SJCRH30 (cell line): ENCODE data around the gene ZNF831. TPM values are rescaled to one million over a fixed set of nuclear protein-coding genes. Genes with fewer than 3 reads are reported as not detected.

Source experiments
- DNase-seq, 2 experiments: peaks; one replicate each; pipeline ENCODE4 v3.0.0-alpha.2; 2015 to 2020
- H3K27ac ChIP-seq: fragments of 250-450 bp; sonication (Bioruptor Pico); 2 replicates; pipeline ENCODE4 v1.5.1; 2020; ENCODE audit warnings: mild to moderate bottlenecking, moderate library complexity
- H3K27me3 ChIP-seq: fragments of 250-450 bp; sonication (Bioruptor Pico); 2 replicates; pipeline ENCODE4 v1.5.1; 2020; ENCODE audit warnings: mild to moderate bottlenecking, moderate library complexity
- H3K36me3 ChIP-seq: fragments of 250-450 bp; sonication (Bioruptor Pico); 2 replicates; pipeline ENCODE4 v1.5.1; 2020; ENCODE audit warnings: mild to moderate bottlenecking, moderate library complexity
- H3K4me1 ChIP-seq: fragments of 250-450 bp; sonication (Bioruptor Pico); 2 replicates; pipeline ENCODE4 v1.5.1; 2020; ENCODE audit warnings: mild to moderate bottlenecking, moderate library complexity
- H3K4me3 ChIP-seq: fragments of 250-450 bp; sonication (Bioruptor Pico); 2 replicates; pipeline ENCODE4 v1.5.1; 2020; ENCODE audit warnings: mild to moderate bottlenecking, moderate library complexity
- H3K9me3 ChIP-seq: fragments of 250-450 bp; sonication (Bioruptor Pico); replicated peaks from 2 replicates; pipeline ENCODE4 v1.5.1; 2020; ENCODE audit warnings: mild to moderate bottlenecking, moderate library complexity
- total RNA-seq: library from RNA; depleted of rRNA; stranded (reverse); fragments of >200 nt; shearing (Covaris generic); gene quantifications from 2 replicates; pipeline ENCODE4 v1.2.3, GENCODE V29; 2014

The ZNF831 gene
- total RNA-seq, 1 experiment from 2014 or later, result 0.59 TPM

DNA sequence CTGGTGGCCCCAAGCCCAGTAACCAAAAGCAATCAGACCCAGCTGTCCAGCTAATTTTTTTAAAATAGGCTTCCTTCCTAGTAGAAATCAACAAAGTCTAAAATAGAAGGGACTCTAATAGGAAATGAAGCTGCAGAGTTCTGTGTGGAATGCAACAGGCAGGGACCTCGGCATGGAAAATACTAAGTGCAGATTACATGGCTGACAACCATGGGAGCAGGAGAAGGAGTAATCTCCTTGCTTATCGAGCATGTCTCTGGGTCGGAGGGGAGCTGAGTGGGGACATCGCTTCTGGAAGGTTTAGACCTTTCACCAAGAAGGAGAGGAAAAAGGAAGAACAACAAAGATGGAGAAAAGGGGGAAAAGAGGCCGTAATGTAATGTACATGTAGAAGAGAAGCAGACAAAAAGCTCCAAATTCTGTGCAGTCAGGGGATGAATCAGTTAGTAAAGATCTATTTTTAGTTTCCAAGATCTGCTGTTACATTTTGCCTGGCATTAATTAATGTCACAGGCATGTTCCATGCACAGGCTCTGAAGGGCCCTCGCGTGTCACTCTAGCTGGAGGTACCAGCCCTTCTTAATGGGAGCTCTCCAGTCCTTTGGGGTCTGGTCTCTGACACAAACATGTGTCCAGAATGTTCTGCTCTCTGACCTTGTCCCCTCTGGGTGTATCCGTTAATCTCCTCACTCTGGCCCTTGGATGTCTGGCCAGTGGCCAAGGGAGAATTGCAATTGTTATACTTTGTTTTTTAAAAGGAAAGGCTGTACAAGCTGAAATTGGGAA lies 16.6 kb upstream of the ZNF831 start:
- Histone ChIP-seq H3K9me3 (no peaks in the 10 kb centered on the region), H3K27me3 (no peaks in the 10 kb centered on the region; the same call in 1 of the 2 replicates), H3K36me3 (no peaks in the 10 kb centered on the region), H3K4me1 (peaks cover 13% of the 10 kb centered on the region), H3K27ac (no peak overlapping the region), H3K4me3 (no peak overlapping the region)
- no peak for DNase-seq

- H3K4me1 ChIP-seq, result peaks cover 13% of the 10 kb centered on the region
- no peaks in the 10 kb centered on the region for H3K9me3 ChIP-seq
- no peak overlapping the region for H3K27ac ChIP-seq
- no peak overlapping the region for H3K4me3 ChIP-seq
- H3K27me3 ChIP-seq, result no peaks in the 10 kb centered on the region; the same call in 1 of the 2 replicates
- H3K36me3 ChIP-seq, result no peaks in the 10 kb centered on the region
- DNase-seq, result no peak
Measured at GRCh38 chr20:59147586-59147985, 16.0 kb upstream of the ZNF831 start.

GRCh38 chr20:59148701-59149493 lies 14.7 kb upstream of the ZNF831 start:
- Histone ChIP-seq H3K4me3 (no peak overlapping the region), H3K9me3 (no peaks in the 10 kb centered on the region), H3K27ac (no peak overlapping the region), H3K4me1 (peaks cover 13% of the 10 kb centered on the region), H3K27me3 (peaks cover 1% of the 10 kb centered on the region; the same call in 1 of the 2 replicates), H3K36me3 (no peaks in the 10 kb centered on the region)
- DNase-seq, result peak; percentile 33 to 57

GRCh38 chr20:59149678-59150504 lies 13.7 kb upstream of the ZNF831 start:
- Histone ChIP-seq H3K4me1 (peaks cover 13% of the 10 kb centered on the region), H3K27me3 (peaks cover 3% of the 10 kb centered on the region), H3K27ac (no peak overlapping the region), H3K9me3 (no peaks in the 10 kb centered on the region), H3K4me3 (no peak overlapping the region), H3K36me3 (no peaks in the 10 kb centered on the region)
- peak; percentile 82 to 86 for DNase-seq

- H3K4me3 ChIP-seq, result no peak overlapping the region
- peaks cover 3% of the 10 kb centered on the region; the same call in 1 of the 2 replicates for H3K27me3 ChIP-seq
Measured at GRCh38 chr20:59150821-59151251, 12.8 kb upstream of the ZNF831 start.

GRCh38 chr20:59151391-59151790 lies 12.2 kb upstream of the ZNF831 start:
- DNase-seq, result no peak
- H3K4me1 ChIP-seq, result peaks cover 13% of the 10 kb centered on the region

More at GRCh38 chr20:59150821-59151251, 12.8 kb upstream of the ZNF831 start:
- Histone ChIP-seq H3K9me3 (no peaks in the 10 kb centered on the region), H3K4me1 (peaks cover 13% of the 10 kb centered on the region), H3K27ac (no peak overlapping the region), H3K36me3 (no peaks in the 10 kb centered on the region)
- DNase-seq, result no peak

DNA sequence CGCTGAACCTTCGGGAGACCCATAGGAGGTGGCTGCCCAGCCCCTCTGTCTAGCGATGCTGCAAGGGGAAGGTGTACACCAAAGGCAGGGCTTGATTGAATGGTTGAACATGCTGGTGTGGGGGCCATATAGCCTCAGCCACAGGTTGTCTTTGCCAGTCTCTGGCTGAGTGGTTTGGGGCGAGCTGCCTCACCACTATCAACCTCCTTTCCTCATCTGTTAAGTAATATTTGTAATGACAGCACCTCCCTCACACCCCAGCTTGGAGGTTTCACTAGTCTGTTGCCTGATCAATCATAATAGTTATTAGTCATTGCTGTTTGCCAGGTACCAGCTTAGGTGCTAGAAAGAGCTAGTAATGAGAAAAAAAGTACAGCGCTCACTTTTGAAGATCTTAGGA lies 11.8 kb upstream of the ZNF831 start:
- Histone ChIP-seq H3K4me3 (no peak overlapping the region), H3K36me3 (no peaks in the 10 kb centered on the region), H3K27ac (no peak overlapping the region), H3K4me1 (peaks cover 13% of the 10 kb centered on the region), H3K27me3 (peaks cover 3% of the 10 kb centered on the region; the same call in 1 of the 2 replicates), H3K9me3 (no peaks in the 10 kb centered on the region)
- no peak for DNase-seq

More at GRCh38 chr20:59151391-59151790, 12.2 kb upstream of the ZNF831 start:
- no peaks in the 10 kb centered on the region for H3K9me3 ChIP-seq
- H3K36me3 ChIP-seq, result no peaks in the 10 kb centered on the region
- no peak overlapping the region for H3K27ac ChIP-seq
- H3K4me3 ChIP-seq, result no peak overlapping the region
- peaks cover 3% of the 10 kb centered on the region; the same call in 1 of the 2 replicates for H3K27me3 ChIP-seq

DNA sequence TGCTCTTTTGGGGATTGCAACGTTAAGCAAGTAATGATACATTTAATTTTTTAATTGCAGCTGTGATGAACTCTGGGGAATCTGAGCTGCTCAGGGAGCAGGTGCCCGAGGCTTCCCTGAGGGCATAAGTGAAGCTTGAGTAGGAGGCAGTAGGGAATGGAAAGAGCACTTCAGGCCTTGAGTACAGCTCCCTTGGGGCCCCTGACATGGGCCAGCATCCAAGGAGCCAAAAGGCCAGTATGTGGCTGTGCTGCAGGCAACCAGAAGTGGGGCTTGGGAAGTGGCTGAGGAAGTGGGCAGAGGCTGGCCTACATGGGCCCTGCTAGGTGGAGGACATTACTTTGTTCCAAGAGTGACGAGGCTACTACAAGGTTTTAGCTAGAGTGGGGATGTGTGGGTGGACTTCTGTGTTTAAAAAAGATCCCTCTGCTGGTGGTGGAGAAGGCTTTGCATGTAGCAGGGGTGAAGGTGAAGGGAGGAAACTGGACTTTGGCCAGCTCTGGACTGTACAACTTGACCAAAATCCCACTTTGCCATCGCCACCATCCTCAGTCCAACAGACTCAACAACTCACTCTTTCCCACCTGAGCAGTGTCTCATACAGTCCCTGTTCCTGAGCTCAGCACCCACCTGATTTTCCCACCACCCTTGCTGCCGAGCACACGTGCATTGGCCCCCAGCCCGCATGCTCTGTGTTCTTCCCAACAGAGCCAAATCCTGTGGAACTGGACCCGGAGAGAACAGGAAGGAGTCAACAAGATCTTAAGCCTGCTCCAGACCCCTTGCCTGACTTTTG lies 10.9 kb upstream of the ZNF831 start:
- peaks cover 3% of the 10 kb centered on the region; the same call in 1 of the 2 replicates for H3K27me3 ChIP-seq
- no peak overlapping the region for H3K27ac ChIP-seq
- peak; percentile 32 to 64 for DNase-seq
- no peaks in the 10 kb centered on the region for H3K9me3 ChIP-seq
- H3K36me3 ChIP-seq, result no peaks in the 10 kb centered on the region
- peaks cover 13% of the 10 kb centered on the region for H3K4me1 ChIP-seq
- no peak overlapping the region for H3K4me3 ChIP-seq

- Histone ChIP-seq H3K4me3 (no peak overlapping the region), H3K36me3 (no peaks in the 10 kb centered on the region), H3K4me1 (peaks cover 13% of the 10 kb centered on the region), H3K27ac (no peak overlapping the region), H3K27me3 (peaks cover 3% of the 10 kb centered on the region; the same call in 1 of the 2 replicates), H3K9me3 (no peaks in the 10 kb centered on the region)
- DNase-seq, result no peak
Measured at GRCh38 chr20:59153355-59153681, 10.3 kb upstream of the ZNF831 start.

- Histone ChIP-seq H3K27ac (no peak overlapping the region), H3K4me3 (no peak overlapping the region)
Measured at GRCh38 chr20:59153832-59154231, 9.8 kb upstream of the ZNF831 start.

DNA sequence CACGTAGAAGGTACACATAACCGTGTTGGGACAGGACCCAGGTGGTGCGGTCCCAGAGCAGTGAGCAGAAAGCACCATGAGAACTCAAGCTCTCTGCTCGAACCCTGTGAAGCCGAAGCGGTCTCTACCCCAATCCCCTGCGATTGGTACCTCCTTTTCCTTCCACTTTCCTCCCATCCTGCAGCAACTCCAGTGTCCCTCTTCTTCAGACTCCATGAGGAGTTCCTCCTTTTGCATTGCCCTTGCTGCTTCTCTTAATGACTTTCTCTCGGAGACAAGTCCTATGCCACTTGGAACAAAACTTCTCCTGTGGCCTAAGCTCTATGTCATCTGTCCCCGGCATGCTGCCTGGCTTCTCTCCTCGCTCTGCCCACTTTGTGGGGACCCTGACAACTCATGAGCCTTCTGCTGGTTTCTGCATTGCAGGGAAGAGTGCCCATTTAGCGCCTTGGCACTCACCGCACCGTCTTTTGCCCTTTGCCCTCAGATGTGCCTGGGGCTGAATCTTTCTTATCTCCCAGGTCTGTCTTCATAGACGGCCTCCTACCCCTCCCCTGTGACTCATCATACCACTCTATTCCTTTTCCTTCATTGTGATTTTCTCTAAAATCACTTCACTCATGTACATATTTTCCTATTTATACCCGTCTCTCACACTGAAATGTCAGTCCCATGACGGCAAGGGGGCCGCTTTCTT lies 9.2 kb upstream of the ZNF831 start:
- Histone ChIP-seq H3K36me3 (no peaks in the 10 kb centered on the region), H3K4me3 (no peak overlapping the region), H3K27me3 (peaks cover 3% of the 10 kb centered on the region; the same call in 1 of the 2 replicates), H3K27ac (no peak overlapping the region), H3K4me1 (peaks cover 9% of the 10 kb centered on the region), H3K9me3 (no peaks in the 10 kb centered on the region)
- no peak for DNase-seq

More at GRCh38 chr20:59153832-59154231, 9.8 kb upstream of the ZNF831 start:
- Histone ChIP-seq H3K4me1 (peaks cover 13% of the 10 kb centered on the region), H3K27me3 (peaks cover 3% of the 10 kb centered on the region; the same call in 1 of the 2 replicates), H3K9me3 (no peaks in the 10 kb centered on the region), H3K36me3 (no peaks in the 10 kb centered on the region)
- no peak for DNase-seq

DNA sequence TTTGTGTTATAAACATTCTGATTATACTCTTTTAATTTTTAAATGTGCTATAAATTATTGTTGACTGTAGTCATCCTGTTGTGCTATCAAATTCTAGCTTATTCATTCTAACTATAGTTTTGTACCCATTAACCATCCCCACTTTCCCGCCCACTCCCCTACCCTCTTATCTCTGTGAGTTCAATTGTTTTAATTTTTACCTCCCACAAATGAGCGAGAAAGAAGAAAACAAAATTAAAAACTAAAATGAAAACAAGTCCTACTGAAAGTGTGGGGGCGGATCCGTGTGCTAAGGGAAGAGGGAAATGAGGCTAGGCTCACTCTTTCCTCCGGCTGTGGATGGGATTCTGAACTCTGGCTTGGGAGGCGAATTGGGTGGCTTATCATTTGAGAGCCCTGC lies 6.6 kb upstream of the ZNF831 start:
- Histone ChIP-seq H3K27me3 (peaks cover 3% of the 10 kb centered on the region; the same call in 1 of the 2 replicates), H3K36me3 (no peaks in the 10 kb centered on the region), H3K4me3 (no peak overlapping the region), H3K4me1 (no peaks in the 10 kb centered on the region), H3K9me3 (no peaks in the 10 kb centered on the region), H3K27ac (no peak overlapping the region)
- DNase-seq, result no peak

GRCh38 chr20:59157531-59157930 lies 6.1 kb upstream of the ZNF831 start:
- Histone ChIP-seq H3K9me3 (no peaks in the 10 kb centered on the region), H3K27ac (no peak overlapping the region), H3K27me3 (peaks cover 3% of the 10 kb centered on the region; the same call in 1 of the 2 replicates)

More at GRCh38 chr20:59157531-59157930, 6.1 kb upstream of the ZNF831 start:
- DNase-seq, result no peak
- H3K4me1 ChIP-seq, result no peaks in the 10 kb centered on the region
- H3K36me3 ChIP-seq, result no peaks in the 10 kb centered on the region
- H3K4me3 ChIP-seq, result no peak overlapping the region
